Measurements from ENCODE around the gene KLHL40. TPM values are rescaled to one million over a fixed set of nuclear protein-coding genes. Genes with fewer than 3 reads are reported as not detected.

The KLHL40 gene
- total RNA-seq, 3 donors from 2014 or later (not counting 1 experiment from before 2014, with no cell fraction given) = not detected

- Histone ChIP-seq H3K4me1 (ENCODE audit: control insufficient read depth, insufficient read depth, low read length) (no peaks in the 10 kb centered on the region), H3K4me3 (ENCODE audit: low read length) (no peak overlapping the region), H3K27ac (ENCODE audit: low read length) (no peak overlapping the region), H3K9me3 (ENCODE audit: control insufficient read depth, insufficient read depth, low read length) (no peaks in the 10 kb centered on the region), H3K27me3 (ENCODE audit: control insufficient read depth, insufficient read depth, low read length) (no peaks in the 10 kb centered on the region), H3K36me3 (ENCODE audit: control insufficient read depth, insufficient read depth, low read length) (no peaks in the 10 kb centered on the region)
- H3K36me3 Mint-ChIP-seq = no peaks in the 10 kb centered on the region
- DNase-seq (no peak), ATAC-seq (no peak)
- no peaks in the 10 kb centered on the region for H3K4me1 Mint-ChIP-seq
- H3K4me3 Mint-ChIP-seq = no peak overlapping the region
- WGBS (ENCODE audit: insufficient coverage) = 81% methylated on average over 6 of the region's 6 CpGs
- no peaks in the 10 kb centered on the region for H3K9me3 Mint-ChIP-seq
- intact Hi-C loops (cut with micrococcal nuclease) = no loop called here
- no peak overlapping the region for H3K27ac Mint-ChIP-seq
- H3K27me3 Mint-ChIP-seq (ENCODE audit: low read depth in 2 of 2) = peaks cover 3 to 7% of the 10 kb centered on the region in 2 donors
- TF ChIP-seq CTCF (IDR thresholded peaks at IDR 0.05) = no peak
Observed at GRCh38 chr3:42734263-42734860, 49.0 kb downstream of the KLHL40 start.

GRCh38 chr3:42735019-42735418, 49.7 kb downstream of the KLHL40 start:
- H3K27ac Mint-ChIP-seq = no peak overlapping the region
- intact Hi-C loops (cut with micrococcal nuclease) = no loop called here
- H3K4me3 Mint-ChIP-seq = no peak overlapping the region
- H3K9me3 ChIP-seq (ENCODE audit: control insufficient read depth, insufficient read depth, low read length) = no peaks in the 10 kb centered on the region
- no peaks in the 10 kb centered on the region for H3K4me1 Mint-ChIP-seq
- TF ChIP-seq CTCF (IDR thresholded peaks at IDR 0.05) = no peak
- H3K4me3 ChIP-seq (ENCODE audit: low read length) = no peak overlapping the region
- no peaks in the 10 kb centered on the region for H3K27me3 ChIP-seq (ENCODE audit: control insufficient read depth, insufficient read depth, low read length)
- peaks cover 3 to 7% of the 10 kb centered on the region in 2 donors for H3K27me3 Mint-ChIP-seq (ENCODE audit: low read depth in 2 of 2)
- no peaks in the 10 kb centered on the region for H3K9me3 Mint-ChIP-seq
- H3K36me3 ChIP-seq (ENCODE audit: control insufficient read depth, insufficient read depth, low read length) = no peaks in the 10 kb centered on the region
- DNase-seq (no peak), ATAC-seq (no peak)
- WGBS (ENCODE audit: insufficient coverage) = 88% methylated on average over 8 of the region's 8 CpGs
- no peaks in the 10 kb centered on the region for H3K36me3 Mint-ChIP-seq
- H3K4me1 ChIP-seq (ENCODE audit: control insufficient read depth, insufficient read depth, low read length) = no peaks in the 10 kb centered on the region
- no peak overlapping the region for H3K27ac ChIP-seq (ENCODE audit: low read length)

DNA sequence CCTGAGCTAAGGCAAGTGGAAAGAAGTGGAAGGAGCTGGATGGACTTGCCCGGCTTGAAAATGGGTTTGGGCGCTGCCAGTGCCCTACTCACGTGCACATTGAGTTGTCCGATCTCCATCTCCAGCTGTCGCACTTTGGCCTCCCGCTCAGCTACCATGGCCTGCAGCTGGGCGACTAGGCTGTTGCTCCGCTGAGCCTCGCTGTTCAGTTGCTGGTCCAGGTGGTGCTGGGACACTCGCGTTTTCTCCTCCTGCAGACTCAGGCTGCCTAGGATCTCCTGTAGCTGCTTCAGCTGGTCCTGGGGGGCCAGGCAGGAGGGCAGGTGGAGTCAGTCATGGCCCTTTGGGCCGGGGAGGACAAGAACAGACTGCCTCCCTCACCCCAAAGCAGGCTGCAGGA, 50.3 kb downstream of the KLHL40 start:
- Histone ChIP-seq H3K36me3 (ENCODE audit: control insufficient read depth, insufficient read depth, low read length) (no peaks in the 10 kb centered on the region), H3K27me3 (ENCODE audit: control insufficient read depth, insufficient read depth, low read length) (no peaks in the 10 kb centered on the region), H3K4me1 (ENCODE audit: control insufficient read depth, insufficient read depth, low read length) (no peaks in the 10 kb centered on the region), H3K27ac (ENCODE audit: low read length) (no peak overlapping the region), H3K9me3 (ENCODE audit: control insufficient read depth, insufficient read depth, low read length) (no peaks in the 10 kb centered on the region), H3K4me3 (ENCODE audit: low read length) (no peak overlapping the region)
- WGBS (ENCODE audit: insufficient coverage) = 90% methylated on average over 12 of the region's 12 CpGs
- Mint-ChIP-seq H3K9me3 (no peaks in the 10 kb centered on the region), H3K27ac (no peak overlapping the region), H3K4me3 (no peak overlapping the region), H3K27me3 (ENCODE audit: low read depth in 2 of 2) (peaks cover 3 to 7% of the 10 kb centered on the region in 2 donors), H3K36me3 (no peaks in the 10 kb centered on the region), H3K4me1 (no peaks in the 10 kb centered on the region)
- DNase-seq (no peak), ATAC-seq (no peak)
- intact Hi-C loops (cut with micrococcal nuclease) = no loop called here
- no peak for TF ChIP-seq CTCF (IDR thresholded peaks at IDR 0.05)

- intact Hi-C loops (cut with micrococcal nuclease) = no loop called here
- no peaks in the 10 kb centered on the region for H3K27me3 ChIP-seq (ENCODE audit: control insufficient read depth, insufficient read depth, low read length)
- 69% methylated on average over 1 of the region's 1 CpG for WGBS (ENCODE audit: insufficient coverage)
- Mint-ChIP-seq H3K4me3 (no peak overlapping the region), H3K36me3 (no peaks in the 10 kb centered on the region), H3K9me3 (no peaks in the 10 kb centered on the region), H3K4me1 (no peaks in the 10 kb centered on the region), H3K27ac (no peak overlapping the region), H3K27me3 (ENCODE audit: low read depth in 2 of 2) (peaks cover 3 to 7% of the 10 kb centered on the region in 2 donors)
- H3K36me3 ChIP-seq (ENCODE audit: control insufficient read depth, insufficient read depth, low read length) = no peaks in the 10 kb centered on the region
- no peaks in the 10 kb centered on the region for H3K4me1 ChIP-seq (ENCODE audit: control insufficient read depth, insufficient read depth, low read length)
- no peaks in the 10 kb centered on the region for H3K9me3 ChIP-seq (ENCODE audit: control insufficient read depth, insufficient read depth, low read length)
- no peak for TF ChIP-seq CTCF (IDR thresholded peaks at IDR 0.05)
- DNase-seq (no peak), ATAC-seq (no peak)
- H3K27ac ChIP-seq (ENCODE audit: low read length) = no peak overlapping the region
- H3K4me3 ChIP-seq (ENCODE audit: low read length) = no peak overlapping the region
Observed at GRCh38 chr3:42736081-42736480, 50.7 kb downstream of the KLHL40 start.
